Activated CD4-positive, alpha-beta T cell treated with anti-CD3 and anti-CD28 coated beads for 4 hours (primary cell): ENCODE measurements around the gene TPPP2.

Source experiments
- DNase-seq, 2 donors: peaks; one replicate each; pipeline ENCODE4 v3.0.0-alpha.2; 2020

TPPP2 gene

GRCh38 chr14:21017528-21018245 lies 12.3 kb upstream of the TPPP2 start:
- DNase-seq = no peak

DNA sequence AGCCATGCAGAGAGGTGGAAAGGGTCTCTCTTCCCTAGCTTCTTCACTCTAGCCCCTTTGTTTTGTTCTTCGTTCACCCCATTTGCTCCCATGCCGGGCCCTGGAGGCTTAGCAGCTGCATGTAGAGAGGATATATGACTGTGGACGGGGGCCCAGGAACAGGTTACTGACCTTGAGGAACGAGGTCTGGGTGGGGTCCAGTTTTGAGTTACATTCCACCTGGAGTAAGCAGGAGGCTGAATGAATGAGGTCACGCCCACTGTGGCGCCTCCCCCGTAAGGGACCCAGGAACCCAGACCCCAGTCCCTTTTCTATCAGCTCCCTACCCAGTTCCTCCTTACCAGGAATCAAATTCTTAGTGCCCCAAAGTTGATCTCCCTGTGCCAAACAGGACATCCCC lies 11.7 kb upstream of the TPPP2 start:
- DNase-seq = no peak

DNA sequence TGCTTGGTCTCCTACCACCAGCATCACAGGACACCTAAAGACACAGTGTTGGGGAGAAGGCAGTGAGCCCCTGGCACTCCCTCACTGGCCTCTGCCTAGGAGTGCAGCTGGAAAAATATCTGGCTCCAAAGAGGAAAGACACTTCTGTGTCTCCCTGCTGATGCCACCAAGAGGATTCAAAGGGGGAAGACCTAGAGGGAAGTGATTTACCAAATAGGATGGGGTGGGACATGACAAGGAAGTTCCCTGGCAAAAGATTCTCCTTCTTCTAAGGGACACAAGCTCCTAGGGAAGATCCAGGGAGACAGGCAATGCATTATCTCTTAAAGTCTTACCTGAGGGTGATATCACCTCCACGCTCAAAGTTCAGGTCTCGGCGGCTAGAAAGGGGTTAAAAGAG lies 11.2 kb upstream of the TPPP2 start:
- no peak for DNase-seq

DNA sequence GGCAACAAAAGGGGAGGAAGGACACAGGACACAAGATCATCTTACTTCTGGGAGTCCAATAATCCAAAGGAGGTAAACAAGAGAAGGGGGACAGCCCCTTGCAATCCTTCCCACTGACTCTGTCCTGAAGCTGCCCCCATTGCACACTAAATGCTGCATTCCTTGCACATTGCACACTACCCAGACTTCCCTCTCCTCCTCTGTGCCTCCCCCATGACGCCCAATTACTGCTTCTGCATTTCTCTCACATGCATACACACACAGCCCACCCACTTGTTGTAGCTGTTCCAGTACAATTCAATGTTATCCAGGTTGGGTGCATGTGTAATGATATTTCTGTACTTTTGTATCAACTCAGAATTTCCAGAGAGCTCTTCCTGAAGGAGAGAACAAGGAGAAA lies 10.7 kb upstream of the TPPP2 start:
- no peak for DNase-seq

DNA sequence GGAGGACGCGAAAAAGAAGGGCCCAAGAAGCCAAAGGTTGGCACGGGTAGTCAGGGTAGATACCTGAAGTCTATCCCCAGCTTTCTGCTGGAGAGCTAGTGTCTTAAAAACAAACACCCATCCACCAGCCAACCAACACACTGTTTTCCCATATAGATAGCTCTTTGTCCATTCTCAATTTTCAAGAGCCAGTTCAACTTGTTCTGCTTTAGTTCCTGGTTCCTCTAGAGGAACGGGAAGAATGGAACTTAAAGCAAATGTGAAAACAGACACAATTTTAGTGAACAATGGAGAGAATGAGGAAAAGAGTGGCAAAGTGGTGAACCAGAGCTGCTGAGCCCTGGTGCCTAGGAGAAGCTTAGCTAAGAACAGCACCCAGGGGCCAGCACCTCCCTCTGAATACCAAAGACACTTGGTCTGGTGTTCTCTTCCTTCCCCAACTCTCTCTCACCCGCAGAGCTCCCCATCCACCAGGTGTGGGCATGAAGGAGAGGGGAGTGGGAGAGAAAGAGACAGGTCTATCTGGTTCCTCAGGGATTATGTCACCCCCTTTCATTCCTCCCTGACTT lies 9.0 kb upstream of the TPPP2 start:
- no peak for DNase-seq

- no peak for DNase-seq
Measured at GRCh38 chr14:21022686-21023085, 7.3 kb upstream of the TPPP2 start.

DNA sequence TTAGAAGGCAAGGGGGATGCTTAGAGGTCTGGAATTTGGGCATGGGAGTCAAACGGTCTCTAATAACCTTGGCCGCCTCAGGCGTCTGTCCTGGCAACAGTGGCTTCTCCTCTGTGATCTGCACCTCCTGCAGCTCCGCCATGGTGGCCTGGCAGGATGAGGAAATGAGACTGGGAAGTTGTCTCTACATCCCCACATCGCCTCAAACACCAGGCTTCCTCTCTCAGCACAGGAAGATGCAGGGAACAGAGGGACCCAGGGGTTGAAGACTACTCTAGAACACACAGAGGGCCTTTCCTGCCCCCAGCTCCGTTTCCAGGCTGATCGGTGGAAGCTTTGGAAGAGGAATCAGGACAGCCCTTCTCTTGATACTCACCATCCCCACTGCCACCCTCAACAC lies 6.8 kb upstream of the TPPP2 start:
- no peak for DNase-seq

DNA sequence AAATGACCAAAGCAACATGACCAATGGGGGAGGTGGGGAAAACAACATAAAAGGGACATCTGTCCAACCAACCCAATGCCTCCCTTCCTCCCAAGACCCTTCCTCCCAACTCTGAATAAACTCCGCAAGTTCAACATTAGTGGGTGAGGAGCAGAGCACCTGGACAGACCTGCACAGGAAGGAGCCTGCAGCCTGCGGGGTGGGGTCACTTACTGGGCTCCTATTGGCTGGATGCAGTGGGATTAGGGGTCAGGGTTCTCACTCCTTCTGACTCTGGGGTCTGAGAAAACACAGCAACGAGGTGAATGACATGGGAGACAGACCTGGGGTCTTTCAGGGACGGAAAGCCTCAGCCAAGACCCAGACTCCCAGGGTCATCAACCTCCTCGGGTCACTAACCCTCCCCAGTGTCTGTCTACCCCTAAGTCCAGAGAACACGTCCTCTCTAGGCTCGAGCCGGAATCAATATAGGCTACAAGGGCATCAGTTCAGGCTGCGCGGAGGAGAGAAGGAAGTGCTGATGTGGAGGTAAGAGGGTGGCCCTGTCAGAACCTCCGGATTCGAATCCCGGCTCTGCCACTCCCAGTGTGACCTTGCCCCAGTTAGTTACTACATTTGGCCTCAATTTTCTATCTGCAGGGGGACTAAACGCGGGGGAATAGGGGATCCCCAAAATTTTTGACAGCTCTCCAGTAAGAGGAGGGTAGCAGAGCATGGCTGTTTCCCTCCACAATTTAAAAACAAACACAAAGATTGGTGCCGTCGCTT lies 6.0 kb upstream of the TPPP2 start:
- DNase-seq = peak in 1 of 2 donors; percentile 13

DNA sequence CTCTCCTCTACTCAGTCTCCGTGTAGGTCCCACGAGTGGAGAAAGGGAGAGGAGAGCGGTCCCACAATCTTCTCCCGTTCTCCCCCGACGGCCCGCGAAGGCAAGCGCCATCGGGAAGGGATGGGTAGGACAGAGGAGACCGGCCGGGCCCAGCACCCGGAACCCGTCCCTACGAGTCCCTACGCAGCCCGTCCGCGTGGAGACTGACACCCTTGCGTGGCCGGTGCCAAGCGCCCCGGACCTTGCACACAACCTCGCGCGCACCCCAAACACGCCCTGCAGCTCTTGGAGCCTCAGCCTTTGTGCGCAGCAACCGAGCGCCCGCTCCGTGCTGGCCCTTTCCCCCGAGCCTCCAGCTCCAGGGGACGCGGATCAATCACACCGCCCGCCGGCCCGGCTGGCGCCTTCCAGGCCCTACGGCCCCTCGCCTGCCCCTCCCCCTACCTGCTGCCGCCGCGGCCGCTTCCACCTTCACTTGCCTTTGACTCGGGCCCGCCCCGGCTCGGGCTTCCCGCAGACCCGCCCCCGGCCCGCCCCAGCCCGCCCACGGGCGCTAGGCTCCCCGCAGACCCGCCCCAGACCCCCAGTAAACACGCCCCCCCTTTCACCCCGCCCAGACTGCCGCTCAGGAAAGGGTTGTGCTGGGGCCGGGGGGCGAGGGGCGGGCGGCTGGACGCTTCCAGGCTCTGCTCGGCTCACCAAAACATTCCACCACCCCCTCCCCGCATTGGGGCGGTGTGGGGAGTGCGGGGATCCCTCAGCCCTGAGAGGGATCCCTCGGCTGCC lies 5.2 kb upstream of the TPPP2 start, which contains the start of gene NDRG2:
NDRG2 (minus strand) TSS at position 477 of the 786 bp plus-strand sequence. CDS start 1,746 bp downstream, outside the sequence.
- peak; percentile 73 to 79 for DNase-seq

GRCh38 chr14:21025371-21026273 lies 4.4 kb upstream of the TPPP2 start:
- DNase-seq = peak in 1 of 2 donors; percentile 15

DNA sequence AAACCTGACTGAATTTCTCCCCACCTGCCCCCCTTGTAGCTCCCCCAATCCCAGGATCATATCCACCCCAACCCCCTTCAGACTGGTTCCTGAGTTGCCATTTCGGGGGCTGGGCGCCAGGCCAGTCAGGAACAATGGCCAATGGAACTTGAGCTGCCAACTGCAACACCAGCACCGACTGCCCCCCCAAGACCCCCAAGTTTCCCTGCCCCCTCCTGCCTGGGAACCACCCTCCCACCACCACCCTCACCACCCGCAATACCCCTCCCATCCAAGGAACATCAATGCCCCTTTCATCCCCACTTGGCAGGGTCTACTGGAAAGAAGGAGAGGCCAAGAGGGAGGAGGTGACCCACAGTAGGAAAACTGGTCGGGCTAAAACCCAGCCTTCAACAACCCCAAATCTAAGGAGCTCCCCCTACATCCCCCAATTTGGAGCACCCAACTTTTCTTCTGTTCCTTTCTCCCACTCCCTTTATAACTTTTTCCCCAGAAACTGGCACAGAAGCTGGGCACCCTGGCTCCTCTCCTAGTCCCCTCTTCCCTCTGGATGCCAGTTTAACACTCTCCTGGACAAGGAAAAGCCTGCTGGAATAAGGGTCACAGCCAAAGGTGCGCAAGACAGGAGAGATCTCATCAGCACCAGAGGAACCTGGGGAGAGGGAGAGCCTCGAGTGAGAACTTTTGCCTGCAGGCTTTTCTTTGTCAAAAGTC lies 3.6 kb upstream of the TPPP2 start:
- no peak for DNase-seq

DNA sequence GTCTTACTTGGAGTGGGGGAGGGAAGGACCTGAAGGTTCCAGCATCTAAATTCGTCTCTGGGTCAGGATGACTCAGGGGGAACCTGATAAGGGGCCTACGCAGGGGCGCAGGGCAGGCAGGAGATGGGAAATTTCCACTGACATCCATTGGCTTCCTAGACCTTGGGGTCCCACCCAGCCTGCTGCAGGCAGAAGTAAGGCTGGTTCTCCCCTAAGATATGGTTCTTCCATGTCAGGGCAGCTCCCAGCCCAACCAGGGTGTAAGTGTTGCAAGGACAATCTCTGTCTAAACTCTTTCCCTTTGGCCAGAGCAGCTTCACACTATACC lies 3.1 kb upstream of the TPPP2 start:
- DNase-seq = no peak

- DNase-seq = no peak
Measured at GRCh38 chr14:21030531-21030930, 514 bp downstream of the TPPP2 start.

- no peak for DNase-seq
Measured at GRCh38 chr14:21032326-21033132, 2.5 kb downstream of the TPPP2 start.

DNA sequence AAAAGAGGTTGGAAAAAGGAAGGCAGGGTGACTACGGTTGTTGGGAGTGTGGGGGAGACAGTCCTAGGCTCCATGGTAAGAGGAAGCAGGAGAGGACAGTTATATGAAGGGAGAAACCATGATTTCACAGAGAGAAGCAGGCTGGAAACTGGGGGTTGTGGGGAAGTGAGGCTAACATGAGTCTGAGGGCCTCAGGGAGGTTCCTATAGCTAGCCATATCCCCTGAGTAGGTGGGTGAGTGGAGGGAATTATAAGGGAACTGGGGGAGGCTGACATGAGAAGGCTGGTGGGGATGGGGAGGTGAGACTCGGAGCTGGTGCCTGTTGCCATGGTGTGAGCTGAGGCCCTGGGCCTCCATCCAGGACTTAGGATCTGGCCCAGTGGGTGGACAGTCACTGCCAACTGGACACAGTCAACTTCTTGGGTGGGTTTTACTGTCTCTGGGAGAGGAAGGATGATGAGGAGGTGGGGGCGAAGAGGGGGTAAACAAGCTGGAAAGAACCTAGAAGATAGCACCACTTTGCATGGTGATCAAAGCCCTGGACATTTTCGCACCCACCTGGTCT lies 3.2 kb downstream of the TPPP2 start:
- no peak for DNase-seq

- no peak for DNase-seq
Measured at GRCh38 chr14:21034707-21035106, 4.7 kb downstream of the TPPP2 start, which contains the start of gene RNASE13. TSS of gene RNASE13 (minus strand) at chr14:21034807. CDS start at chr14:21034288, 519 bp downstream.

GRCh38 chr14:21036751-21037150 lies 6.7 kb downstream of the TPPP2 start:
- DNase-seq = no peak

DNA sequence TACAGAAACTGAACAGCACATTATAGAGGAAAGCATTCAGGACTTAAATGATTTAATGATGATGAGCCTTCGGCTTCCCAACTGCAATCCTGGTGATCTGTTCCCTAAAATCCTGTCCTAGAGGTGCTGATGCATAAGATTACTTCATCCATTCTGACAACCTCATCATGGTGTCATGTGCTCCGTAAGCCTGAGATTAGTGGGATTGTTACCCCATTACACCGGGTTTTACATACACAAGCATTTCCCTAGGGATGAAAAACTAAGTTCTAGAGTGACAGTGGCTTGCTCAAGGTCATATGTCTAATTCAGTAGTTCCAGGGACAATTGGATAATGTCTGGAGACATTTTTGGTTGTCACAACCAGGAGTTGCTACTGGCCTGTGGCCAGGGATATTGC lies 7.1 kb downstream of the TPPP2 start:
- no peak for DNase-seq

DNA sequence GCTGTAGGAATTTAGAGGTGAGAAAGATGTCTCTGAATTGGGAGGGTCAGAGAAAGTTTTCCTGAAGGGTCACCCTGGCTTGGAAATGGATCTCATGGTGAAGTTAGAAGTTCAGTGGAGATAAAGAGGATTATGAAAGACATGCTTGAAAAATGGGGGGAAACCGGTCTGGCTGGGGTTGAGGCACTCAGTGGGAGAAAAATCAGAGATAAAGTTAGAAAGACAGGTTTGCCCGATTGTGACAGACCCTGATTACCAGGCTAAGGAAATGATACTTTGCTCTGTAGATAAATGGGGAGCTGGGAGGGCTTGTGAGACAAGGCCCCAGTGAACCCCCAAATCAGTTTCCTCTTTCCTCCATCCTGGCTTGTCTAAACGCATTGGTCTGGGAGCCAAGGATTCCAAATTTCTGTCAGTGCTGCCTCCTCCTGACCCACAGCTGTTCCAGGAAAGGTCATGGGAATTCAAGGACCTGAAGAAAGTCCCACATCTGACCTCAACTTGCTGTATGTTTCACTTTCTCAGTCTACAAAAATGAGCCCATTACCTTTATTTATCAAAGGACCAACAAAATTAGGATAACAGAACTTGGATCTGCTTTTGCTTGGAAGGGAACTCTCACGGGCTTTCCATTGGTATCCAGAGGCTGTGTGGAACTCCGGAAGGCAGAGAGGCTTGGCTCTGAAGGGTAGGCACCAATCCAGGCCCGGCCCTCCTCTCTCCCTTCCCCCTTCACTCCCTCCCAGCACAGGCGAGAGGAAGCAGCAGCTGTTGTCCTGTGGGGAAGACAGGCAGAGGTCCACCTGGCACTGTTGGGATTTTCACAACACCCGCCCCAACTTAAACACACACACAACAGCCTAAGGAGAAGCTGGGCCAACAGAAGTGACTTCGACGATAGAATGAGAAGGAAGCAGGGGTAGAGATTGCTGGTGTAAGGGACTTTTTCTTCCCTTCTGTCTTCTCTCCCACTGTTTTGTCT lies 8.7 kb downstream of the TPPP2 start:
- DNase-seq = no peak
